Measurements from ENCODE around the gene TSC22D1.
"Not testable (repeated sequence)": the region's sequence is repeated elsewhere in the genome, so short reads cannot be mapped to it uniquely, and the experiment has no call there.

TSC22D1 gene

GRCh38 chr13:44575741-44576350 is at the start of gene TSC22D1:
TSS of gene TSC22D1 (minus strand) at chr13:44576330. CDS start at chr13:44576074, 256 bp downstream.
- no peak for DNase-seq

GRCh38 chr13:44622708-44623107 is 46.6 kb upstream of the TSC22D1 start:
- DNase-seq: no peak

- no peak for DNase-seq
Measured at GRCh38 chr13:44622261-44622660, 46.1 kb upstream of the TSC22D1 start.

GRCh38 chr13:44620057-44620456 is 43.9 kb upstream of the TSC22D1 start:
- DNase-seq: no peak

GRCh38 chr13:44619651-44620050 is 43.5 kb upstream of the TSC22D1 start:
- DNase-seq: no peak

- no peak for DNase-seq
Measured at GRCh38 chr13:44618326-44618725, 42.2 kb upstream of the TSC22D1 start.

GRCh38 chr13:44617648-44618047 is 41.5 kb upstream of the TSC22D1 start:
- no peak for DNase-seq

- no peak for DNase-seq
Measured at GRCh38 chr13:44609137-44609536, 33.0 kb upstream of the TSC22D1 start.

GRCh38 chr13:44605721-44606120 is 29.6 kb upstream of the TSC22D1 start:
- no peak for DNase-seq

- DNase-seq: no peak
Measured at GRCh38 chr13:44605275-44605674, 29.1 kb upstream of the TSC22D1 start.

GRCh38 chr13:44601586-44601985 is 25.5 kb upstream of the TSC22D1 start:
- no peak for DNase-seq

GRCh38 chr13:44593861-44594592 is 17.9 kb upstream of the TSC22D1 start:
- DNase-seq: not testable (repeated sequence)

- DNase-seq: no peak
Measured at GRCh38 chr13:44592216-44592847, 16.2 kb upstream of the TSC22D1 start.

- no peak for DNase-seq
Measured at GRCh38 chr13:44591316-44591715, 15.2 kb upstream of the TSC22D1 start.

GRCh38 chr13:44583137-44583536 is 7.0 kb upstream of the TSC22D1 start:
- no peak for DNase-seq

GRCh38 chr13:44578067-44578400 is 1.9 kb upstream of the TSC22D1 start:
- DNase-seq: no peak

GRCh38 chr13:44577236-44578066 is 1.3 kb upstream of the TSC22D1 start:
- peak; percentile 69 for DNase-seq

- no peak for DNase-seq
Measured at GRCh38 chr13:44576351-44577235, 463 bp upstream of the TSC22D1 start.

GRCh38 chr13:44575035-44575434 is 1.1 kb downstream of the TSC22D1 start:
- DNase-seq: no peak

- no peak for DNase-seq
Measured at GRCh38 chr13:44574466-44574855, 1.7 kb downstream of the TSC22D1 start.

- no peak for DNase-seq
Measured at GRCh38 chr13:44573790-44574465, 2.2 kb downstream of the TSC22D1 start.

GRCh38 chr13:44573071-44573470 is 3.1 kb downstream of the TSC22D1 start:
- no peak for DNase-seq

Measured in NCI-H524 treated with DMSO at 0.1 percent for 48 hours (cell line).